Ammon's horn (tissue), 1 donor: ENCODE results near the gene TPPP3.
"Not testable (repeated sequence)": the region's sequence is repeated elsewhere in the genome, so short reads cannot be mapped to it uniquely, and the experiment has no call there.

Experiments used
- DNase-seq: peaks from one replicate; pipeline ENCODE4 v3.0.0-alpha.2; 2016; ENCODE audit warnings: low spot score

The TPPP3 gene

GRCh38 chr16:67389911-67390815 is 3.1 kb downstream of the TPPP3 start:
- DNase-seq: peak; percentile 83

GRCh38 chr16:67388591-67388990 is 4.7 kb downstream of the TPPP3 start:
- no peak for DNase-seq

- no peak for DNase-seq
Measured at GRCh38 chr16:67388191-67388590, 5.1 kb downstream of the TPPP3 start.

- no peak for DNase-seq
Measured at GRCh38 chr16:67387479-67388079, 5.7 kb downstream of the TPPP3 start.

- DNase-seq: no peak
Measured at GRCh38 chr16:67386861-67387455, 6.3 kb downstream of the TPPP3 start.

GRCh38 chr16:67384778-67385510 is 8.4 kb downstream of the TPPP3 start:
- DNase-seq: no peak

- no peak for DNase-seq
Measured at GRCh38 chr16:67383284-67383683, 10.0 kb downstream of the TPPP3 start.

- no peak for DNase-seq
Measured at GRCh38 chr16:67378642-67379041, 14.7 kb downstream of the TPPP3 start.

GRCh38 chr16:67376012-67376411 is 17.3 kb downstream of the TPPP3 start:
- DNase-seq: not testable (repeated sequence)

- DNase-seq: peak; percentile 51
Measured at GRCh38 chr16:67372664-67373063, 20.6 kb downstream of the TPPP3 start.

- no peak for DNase-seq
Measured at GRCh38 chr16:67370661-67371060, 22.6 kb downstream of the TPPP3 start.

- no peak for DNase-seq
Measured at GRCh38 chr16:67364600-67365235, 28.6 kb downstream of the TPPP3 start.

GRCh38 chr16:67361038-67361437 is 32.3 kb downstream of the TPPP3 start:
- no peak for DNase-seq

- not testable (repeated sequence) for DNase-seq
Measured at GRCh38 chr16:67359540-67360269, 33.6 kb downstream of the TPPP3 start.

GRCh38 chr16:67357561-67357960 is 35.7 kb downstream of the TPPP3 start:
- no peak for DNase-seq

GRCh38 chr16:67356396-67356795 is 36.9 kb downstream of the TPPP3 start:
- no peak for DNase-seq

- not testable (repeated sequence) for DNase-seq
Measured at GRCh38 chr16:67352463-67352862, 40.8 kb downstream of the TPPP3 start.

GRCh38 chr16:67350324-67350723 is 43.0 kb downstream of the TPPP3 start:
- DNase-seq: no peak

- DNase-seq: no peak
Measured at GRCh38 chr16:67349172-67349571, 44.1 kb downstream of the TPPP3 start.

GRCh38 chr16:67346341-67346740 is 47.0 kb downstream of the TPPP3 start:
- DNase-seq: no peak

GRCh38 chr16:67345401-67345800 is 47.9 kb downstream of the TPPP3 start:
- no peak for DNase-seq
